GM12874 (cell line): ENCODE measurements around the gene EHBP1L1.

ENCODE experiments used
- TF ChIP-seq, protein P1 (sequence below): IDR thresholded peaks from 2 replicates; pipeline ENCODE4 v1.5.1; 2011; ENCODE audit warnings: low read depth, mild to moderate bottlenecking, control low read depth, low read length, moderate library complexity; ENCODE audit not compliant: insufficient read depth

EHBP1L1 gene

DNA sequence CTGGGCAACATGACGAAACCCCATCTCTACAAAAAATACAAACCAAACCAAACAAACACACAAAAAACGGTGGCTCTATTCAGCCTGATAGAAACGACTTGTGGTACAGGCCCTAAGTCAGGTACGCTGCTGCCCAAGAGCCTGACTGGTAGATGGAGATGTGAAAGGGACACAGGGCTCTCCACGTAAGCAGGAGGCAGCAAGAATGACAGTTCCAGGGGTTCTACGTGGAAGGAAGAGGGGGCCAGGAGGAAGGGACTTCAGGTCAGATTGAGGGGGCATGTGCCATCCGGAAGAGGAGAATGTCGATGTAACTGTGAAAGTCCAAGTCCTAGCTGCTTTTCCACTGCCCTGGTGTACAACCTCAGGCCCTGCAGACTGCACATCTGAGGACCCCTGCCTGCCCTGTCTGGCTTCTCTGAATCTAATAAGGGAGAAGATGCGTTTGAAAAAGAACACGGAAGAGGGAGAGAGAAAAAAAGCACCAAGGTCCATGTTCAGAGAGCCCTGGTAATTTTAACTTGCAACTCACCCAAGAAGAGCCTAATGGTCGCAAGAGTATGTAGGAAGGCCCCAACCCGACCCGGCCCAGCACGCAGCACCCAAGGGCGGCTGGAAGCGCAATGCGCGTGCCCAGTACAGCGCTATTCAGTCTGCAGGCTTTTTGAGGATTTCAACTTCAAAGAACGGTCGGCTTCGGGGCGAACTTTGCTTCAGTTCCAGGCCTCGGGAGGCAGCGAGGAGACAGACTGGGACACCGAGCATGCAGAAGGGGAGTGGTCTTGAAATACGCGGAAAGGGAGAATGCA, 6.5 kb upstream of the EHBP1L1 start:
- TF ChIP-seq, protein P1, sequence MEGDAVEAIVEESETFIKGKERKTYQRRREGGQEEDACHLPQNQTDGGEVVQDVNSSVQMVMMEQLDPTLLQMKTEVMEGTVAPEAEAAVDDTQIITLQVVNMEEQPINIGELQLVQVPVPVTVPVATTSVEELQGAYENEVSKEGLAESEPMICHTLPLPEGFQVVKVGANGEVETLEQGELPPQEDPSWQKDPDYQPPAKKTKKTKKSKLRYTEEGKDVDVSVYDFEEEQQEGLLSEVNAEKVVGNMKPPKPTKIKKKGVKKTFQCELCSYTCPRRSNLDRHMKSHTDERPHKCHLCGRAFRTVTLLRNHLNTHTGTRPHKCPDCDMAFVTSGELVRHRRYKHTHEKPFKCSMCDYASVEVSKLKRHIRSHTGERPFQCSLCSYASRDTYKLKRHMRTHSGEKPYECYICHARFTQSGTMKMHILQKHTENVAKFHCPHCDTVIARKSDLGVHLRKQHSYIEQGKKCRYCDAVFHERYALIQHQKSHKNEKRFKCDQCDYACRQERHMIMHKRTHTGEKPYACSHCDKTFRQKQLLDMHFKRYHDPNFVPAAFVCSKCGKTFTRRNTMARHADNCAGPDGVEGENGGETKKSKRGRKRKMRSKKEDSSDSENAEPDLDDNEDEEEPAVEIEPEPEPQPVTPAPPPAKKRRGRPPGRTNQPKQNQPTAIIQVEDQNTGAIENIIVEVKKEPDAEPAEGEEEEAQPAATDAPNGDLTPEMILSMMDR: no peak

DNA sequence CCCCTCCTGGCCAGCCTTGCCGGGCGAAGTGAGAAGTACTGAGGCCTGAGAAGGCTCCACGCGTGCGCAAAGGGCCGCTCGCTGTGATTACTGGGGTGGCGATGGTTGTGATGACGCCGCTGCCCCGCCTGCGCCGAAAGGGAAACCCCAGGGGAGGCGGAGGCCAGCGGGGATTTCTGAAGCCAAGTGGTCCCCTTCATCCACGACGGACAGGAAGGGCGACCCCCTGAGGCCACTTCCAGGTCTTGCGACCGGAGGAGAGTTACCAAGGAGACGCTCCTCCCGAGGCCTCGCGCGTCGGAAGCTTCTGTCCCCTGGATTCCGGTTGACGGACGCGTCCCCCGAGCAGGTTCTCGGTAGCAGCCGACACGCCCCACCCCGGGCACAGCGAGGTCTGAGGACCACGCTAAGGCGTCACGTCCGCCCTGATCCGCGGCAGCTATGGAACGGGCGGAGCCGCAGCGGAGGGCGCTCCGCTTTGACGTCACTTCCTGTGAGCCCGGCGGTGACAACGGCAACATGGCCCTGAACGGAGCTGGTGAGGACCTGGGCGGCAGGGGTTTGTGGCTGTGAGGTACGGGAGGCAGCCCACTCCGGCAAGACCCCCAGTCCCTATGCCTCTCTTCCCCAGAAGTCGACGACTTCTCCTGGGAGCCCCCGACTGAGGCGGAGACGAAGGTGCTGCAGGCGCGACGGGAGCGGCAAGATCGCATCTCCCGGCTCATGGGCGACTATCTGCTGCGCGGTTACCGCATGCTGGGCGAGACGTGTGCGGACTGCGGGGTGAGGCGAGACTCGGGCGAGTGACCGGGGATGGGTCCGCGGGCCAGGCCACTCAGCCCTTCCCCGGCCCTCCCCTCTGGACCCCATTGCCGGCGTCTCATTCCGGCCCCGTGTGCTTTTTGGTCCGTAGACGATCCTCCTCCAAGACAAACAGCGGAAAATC, 5.6 kb upstream of the EHBP1L1 start, which contains the start of gene ZNRD2:
Gene ZNRD2 (plus strand): TSS at position 505 of the 946 bp plus-strand sequence. CDS start 15 bp downstream, at position 520.
- TF ChIP-seq, protein P1: peak; percentile 73

DNA sequence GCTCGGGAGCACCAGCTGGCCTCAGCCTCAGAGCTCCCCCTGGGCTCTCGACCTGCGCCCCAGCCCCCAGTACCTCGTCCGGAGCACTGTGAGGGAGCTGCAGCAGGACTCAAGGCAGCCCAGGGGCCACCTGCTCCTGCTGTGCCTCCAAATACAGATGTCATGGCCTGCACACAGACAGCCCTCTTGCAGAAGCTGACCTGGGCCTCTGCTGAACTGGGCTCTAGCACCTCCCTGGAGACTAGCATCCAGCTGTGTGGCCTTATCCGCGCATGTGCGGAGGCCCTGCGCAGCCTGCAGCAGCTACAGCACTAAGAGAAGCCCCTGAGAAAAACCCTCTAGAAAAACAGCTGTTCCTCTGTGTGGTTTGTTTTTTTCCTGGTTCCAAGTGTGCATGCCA, 4.4 kb upstream of the EHBP1L1 start:
- TF ChIP-seq, protein P1: no peak

DNA sequence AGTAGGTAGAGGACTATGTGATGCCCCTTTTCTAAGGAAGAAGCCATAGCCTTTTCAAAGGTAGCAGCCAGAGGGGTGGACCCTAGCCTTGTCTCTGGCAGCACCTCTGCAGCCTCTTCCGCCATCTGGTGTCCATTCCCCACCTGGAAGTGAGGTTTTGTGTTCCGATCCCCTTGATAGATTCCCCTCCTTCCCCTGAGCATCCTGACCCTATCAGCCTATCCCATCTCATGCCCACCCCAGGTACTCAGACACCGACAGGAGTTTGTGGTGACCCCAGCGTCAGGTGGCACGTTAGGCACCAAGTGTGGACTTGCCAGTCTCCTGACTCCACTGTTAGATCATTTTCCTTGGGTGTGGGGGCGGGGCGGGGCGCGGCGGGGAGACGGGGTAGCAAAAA, 3.9 kb upstream of the EHBP1L1 start:
- TF ChIP-seq, protein P1: 0 out of 2 replicates have a peak, but pooled peaks have one; percentile 8

DNA sequence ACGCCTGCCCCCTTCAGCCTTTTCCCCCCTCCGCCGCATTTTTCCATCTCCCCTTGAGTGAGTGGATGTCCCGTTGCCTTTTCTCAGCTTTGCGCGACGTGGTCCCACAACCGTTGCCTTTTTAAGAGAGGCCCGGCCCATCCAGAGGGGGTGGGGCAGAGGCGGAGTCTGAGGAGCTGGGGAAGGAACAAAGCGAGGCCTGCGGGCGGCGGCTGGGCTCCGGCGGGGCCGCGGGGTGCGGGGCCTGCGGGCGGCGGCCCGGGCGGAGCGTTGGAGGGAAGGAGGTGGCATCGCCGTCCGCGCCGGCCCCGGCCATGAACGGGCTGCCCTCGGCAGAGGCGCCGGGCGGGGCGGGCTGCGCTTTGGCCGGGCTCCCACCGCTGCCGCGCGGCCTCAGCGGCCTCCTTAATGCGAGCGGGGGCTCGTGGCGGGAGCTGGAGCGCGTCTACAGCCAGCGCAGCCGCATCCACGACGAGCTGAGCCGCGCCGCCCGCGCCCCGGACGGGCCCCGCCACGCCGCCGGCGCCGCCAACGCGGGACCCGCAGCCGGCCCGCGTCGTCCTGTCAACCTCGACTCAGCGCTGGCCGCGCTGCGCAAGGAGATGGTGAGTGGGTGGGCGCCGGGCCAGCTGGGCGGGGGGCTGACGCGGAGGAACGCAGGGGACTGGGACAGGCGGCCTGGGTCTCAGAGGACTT, 3.3 kb upstream of the EHBP1L1 start, which contains the start of gene FAM89B:
Gene FAM89B (plus strand): TSS at position 183 of the 696 bp plus-strand sequence. CDS start 132 bp downstream, at position 315.
- TF ChIP-seq, protein P1: no peak

DNA sequence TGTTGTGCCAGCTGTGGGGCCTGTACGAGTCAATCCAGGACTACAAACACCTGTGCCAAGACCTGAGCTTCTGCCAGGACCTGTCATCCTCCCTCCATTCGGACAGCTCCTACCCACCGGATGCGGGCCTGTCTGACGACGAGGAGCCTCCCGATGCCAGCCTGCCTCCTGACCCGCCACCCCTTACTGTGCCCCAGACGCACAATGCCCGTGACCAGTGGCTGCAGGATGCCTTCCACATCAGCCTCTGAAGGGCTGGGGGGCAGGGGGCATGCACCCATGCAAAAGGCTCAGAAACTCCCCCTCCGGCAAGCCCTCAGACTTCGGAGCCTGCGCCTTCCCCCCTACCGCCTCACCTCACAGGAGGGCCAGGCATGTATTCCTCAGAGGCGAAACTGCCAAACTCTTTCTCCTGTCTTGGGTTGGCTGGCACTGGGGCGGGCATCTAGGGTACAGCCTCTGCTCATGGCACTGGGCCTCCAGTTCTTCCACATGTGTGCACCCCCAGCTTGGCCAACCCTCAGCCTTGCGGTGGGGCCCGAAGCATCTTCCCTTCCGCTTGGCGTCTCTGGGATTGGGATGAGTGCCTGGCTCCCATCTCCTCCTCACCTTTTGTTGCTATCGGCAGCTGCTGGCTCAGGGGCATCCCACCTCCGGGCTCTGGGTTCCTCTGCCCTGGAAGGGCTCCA, 2.3 kb upstream of the EHBP1L1 start:
- TF ChIP-seq, protein P1: no peak
